AG04449 (cell line): ENCODE results near the gene TAF1C.

ENCODE experiments used
- CTCF ChIA-PET: fragments of 350-600 bp; formaldehyde crosslinking; extraction: SDS; loops from one replicate; lab custom pipeline; 2021; ENCODE audit warnings: antibody characterized with exemption; lab: Yijun Ruan, JAX
- POLR2A ChIA-PET: fragments of 400-600, 350-600 bp; formaldehyde crosslinking; extraction: SDS; loops from one replicate; lab custom pipeline; 2020; ENCODE audit warnings: antibody characterized with exemption, inconsistent platforms; lab: Yijun Ruan, JAX
- DNase-seq: peaks from one replicate; pipeline ENCODE4 v3.0.0-alpha.2; 2010; ENCODE audit warnings: low read depth, low spot score
- H3K4me3 ChIP-seq: 2 replicates; pipeline ENCODE4 v1.5.1; 2011; ENCODE audit warnings: low read depth, mild to moderate bottlenecking, control low read depth, low read length
- TF ChIP-seq, protein P1 (sequence below): IDR thresholded peaks from one replicate; pipeline ENCODE4 v1.5.1; 2011; ENCODE audit warnings: mild to moderate bottlenecking, moderate library complexity, low read length, control low read depth, inconsistent platforms; ENCODE audit not compliant: insufficient read depth; ENCODE audit errors: missing control alignments

Gene TAF1C

DNA sequence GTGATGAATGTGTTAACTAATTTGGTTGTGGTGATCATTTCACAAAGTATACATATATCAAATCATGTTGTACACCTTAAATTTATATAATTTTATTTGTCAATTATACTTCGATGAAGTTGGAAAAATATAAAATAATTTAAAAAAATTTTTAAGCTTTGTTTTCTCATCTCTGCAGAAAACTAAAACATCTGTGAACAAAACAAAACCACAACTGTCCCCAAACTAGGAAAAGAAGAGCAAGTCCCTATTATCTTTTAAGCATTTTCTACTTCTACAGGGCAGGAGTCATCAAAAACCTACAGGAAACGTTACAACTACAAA, 48.4 kb downstream of the TAF1C start:
- H3K4me3 ChIP-seq, result no peak overlapping the region
- POLR2A ChIA-PET, result interaction anchor here (0.6 kb wide), 1 partner anchor 27 kb away, joined by 3 read pairs; no protein-coding TSS in a partner anchor
- no peak for DNase-seq
- CTCF ChIA-PET, result interaction anchor here (1.0 to 2.5 kb wide), 6 partner anchors 22 to 182 kb away, joined by 3 to 13 read pairs (median 6); partner anchors contain the start of genes MBTPS1 and TAF1C
- TF ChIP-seq, protein P1, sequence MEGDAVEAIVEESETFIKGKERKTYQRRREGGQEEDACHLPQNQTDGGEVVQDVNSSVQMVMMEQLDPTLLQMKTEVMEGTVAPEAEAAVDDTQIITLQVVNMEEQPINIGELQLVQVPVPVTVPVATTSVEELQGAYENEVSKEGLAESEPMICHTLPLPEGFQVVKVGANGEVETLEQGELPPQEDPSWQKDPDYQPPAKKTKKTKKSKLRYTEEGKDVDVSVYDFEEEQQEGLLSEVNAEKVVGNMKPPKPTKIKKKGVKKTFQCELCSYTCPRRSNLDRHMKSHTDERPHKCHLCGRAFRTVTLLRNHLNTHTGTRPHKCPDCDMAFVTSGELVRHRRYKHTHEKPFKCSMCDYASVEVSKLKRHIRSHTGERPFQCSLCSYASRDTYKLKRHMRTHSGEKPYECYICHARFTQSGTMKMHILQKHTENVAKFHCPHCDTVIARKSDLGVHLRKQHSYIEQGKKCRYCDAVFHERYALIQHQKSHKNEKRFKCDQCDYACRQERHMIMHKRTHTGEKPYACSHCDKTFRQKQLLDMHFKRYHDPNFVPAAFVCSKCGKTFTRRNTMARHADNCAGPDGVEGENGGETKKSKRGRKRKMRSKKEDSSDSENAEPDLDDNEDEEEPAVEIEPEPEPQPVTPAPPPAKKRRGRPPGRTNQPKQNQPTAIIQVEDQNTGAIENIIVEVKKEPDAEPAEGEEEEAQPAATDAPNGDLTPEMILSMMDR, result no peak

DNA sequence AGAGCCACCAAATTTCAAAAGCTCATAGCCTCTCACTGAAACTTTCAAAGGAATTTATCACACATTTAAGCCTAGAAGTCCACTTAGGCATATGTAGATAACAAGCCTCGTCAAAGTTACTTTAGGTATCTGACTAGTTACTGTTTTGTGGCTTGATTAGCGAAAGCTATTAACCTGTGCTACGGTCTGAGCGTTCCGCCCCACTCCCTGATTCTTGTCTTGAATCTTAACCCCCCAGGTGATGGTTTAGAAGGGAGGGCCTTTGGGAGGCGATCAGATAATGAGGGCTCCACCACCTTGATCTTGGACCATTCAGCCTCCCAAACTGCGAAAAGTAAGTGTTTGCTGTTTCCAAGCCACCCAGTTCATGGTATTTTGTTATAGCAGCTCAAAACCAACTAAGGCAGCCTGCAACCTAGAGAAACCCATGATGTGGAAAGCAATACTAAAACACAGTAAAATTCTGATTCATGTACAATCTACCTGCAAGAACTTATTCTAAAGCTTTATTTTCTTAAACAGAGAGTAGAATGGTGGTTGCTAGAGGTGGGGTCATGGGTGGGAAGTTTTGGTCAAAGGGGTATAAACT, 49.0 kb downstream of the TAF1C start:
- ChIA-PET POLR2A (interaction anchor here (0.6 kb wide), 1 partner anchor 26 kb away, joined by 3 read pairs; no protein-coding TSS in a partner anchor), CTCF (interaction anchor here (1.3 to 2.5 kb wide), 5 partner anchors 22 to 72 kb away, joined by 4 to 13 read pairs (median 7); partner anchors contain the start of genes MBTPS1 and TAF1C)
- TF ChIP-seq, protein P1, result no peak
- no peak overlapping the region for H3K4me3 ChIP-seq
- no peak for DNase-seq

DNA sequence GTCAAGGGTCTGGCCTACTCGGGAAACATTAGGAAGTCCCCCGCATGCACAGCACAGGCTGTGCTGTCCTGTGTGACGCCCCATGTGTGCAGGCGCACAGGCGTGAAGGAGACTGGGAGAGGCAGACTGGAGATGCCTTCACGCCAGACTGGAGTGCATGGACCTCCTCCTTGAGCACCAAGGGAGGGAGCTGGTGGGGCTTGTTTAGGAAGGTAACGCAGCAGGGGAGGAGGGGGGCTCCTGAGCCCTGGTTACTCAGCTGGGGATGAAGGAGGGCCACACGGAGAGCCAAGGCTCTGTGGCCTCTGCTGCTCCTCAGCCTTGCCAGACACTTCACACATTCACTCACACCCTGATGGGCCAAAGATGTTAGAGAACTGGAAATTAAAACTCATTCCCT, 49.6 kb downstream of the TAF1C start:
- no peak overlapping the region for H3K4me3 ChIP-seq
- ChIA-PET POLR2A (no interaction called here), CTCF (interaction anchor here (1.0 to 2.5 kb wide), 6 partner anchors 8 to 72 kb away, joined by 4 to 13 read pairs (median 6); partner anchors contain the start of genes DNAAF1, HSDL1, MBTPS1 and TAF1C)
- TF ChIP-seq, protein P1, result no peak
- no peak for DNase-seq

DNA sequence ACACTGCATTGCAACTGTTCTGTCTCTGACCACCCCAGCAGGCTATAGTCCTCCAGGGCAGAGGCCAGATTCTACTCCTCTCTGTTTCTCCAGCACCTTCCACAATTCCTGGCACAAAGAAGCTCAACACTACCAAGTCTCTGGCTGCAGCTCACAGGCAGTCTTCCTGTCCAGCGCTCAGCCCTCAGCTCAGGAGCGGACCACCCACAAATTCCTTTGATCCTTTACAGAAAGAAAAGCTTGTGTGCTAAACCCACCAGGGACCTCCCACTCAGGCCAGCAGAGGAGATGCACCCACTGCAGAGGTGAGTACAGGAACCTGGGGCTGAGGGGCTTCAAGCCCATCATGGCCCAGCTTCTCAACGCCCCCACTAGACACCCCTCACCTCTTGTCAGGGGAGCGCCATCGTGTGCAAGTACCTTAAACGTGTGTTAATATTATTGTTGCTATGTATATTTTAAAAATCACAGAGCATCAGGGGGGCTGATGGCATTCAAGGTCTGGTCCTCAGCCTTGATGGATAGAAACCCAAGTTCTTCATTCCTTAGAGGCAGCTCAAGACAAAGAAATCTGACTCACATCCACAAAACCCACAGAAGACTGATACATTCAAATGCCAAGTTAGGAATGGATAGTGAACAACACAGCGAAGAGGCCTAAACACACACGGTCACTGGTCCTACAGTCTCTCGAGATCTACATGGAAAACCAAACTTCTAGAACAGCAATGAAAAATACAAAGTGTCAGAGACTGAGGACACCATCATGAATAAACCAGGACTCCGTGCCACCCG, 50.3 kb downstream of the TAF1C start:
- no peak overlapping the region for H3K4me3 ChIP-seq
- no peak for DNase-seq
- TF ChIP-seq, protein P1, result no peak
- CTCF ChIA-PET, result interaction anchor here (0.8 to 2.5 kb wide), 7 partner anchors 8 to 71 kb away, joined by 3 to 13 read pairs (median 5); partner anchors contain the start of genes DNAAF1, HSDL1, MBTPS1 and TAF1C
- POLR2A ChIA-PET, result interaction anchor here (0.6 to 1.1 kb wide), 3 partner anchors 9 to 108 kb away, joined by 3 to 4 read pairs (median 3); partner anchors contain the start of genes DNAAF1, HSDL1 and MBTPS1

DNA sequence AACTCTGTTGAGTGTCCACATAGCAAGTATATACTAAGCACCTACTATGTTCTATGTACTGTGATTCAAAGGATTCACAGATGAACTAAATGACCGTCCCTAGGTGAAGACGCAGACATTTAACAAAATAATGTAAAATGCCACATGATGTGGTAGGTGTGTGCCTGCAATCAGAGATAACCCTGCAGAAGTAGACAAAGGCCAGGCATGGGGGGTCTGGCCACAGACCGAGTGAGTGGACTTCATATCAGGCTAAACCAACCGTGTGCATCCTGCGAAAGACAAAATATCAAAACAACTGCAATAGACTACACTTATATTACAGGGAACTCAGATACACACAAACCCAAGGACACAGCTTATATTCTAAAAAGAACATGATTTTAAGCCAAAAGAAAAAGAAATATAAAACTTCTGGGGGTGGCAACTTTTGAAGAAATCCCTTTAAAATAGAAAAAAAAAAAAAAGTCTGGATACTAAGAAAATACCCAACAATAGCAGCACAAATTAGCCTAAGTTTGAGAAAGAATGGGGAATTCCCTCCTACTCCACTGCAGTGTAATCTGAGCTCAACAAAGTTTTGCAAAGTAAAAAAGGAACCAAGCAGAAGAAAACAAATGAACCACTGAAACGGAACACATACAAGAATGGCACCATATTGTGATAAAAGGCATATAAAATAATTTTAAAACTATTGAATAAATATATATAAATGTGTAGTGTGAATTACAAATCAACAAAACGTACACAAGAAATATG, 54.2 kb downstream of the TAF1C start:
- POLR2A ChIA-PET, result no interaction called here
- H3K4me3 ChIP-seq, result no peak overlapping the region
- CTCF ChIA-PET, result interaction anchor here (0.8 to 3.1 kb wide), 5 partner anchors 10 to 352 kb away, joined by 3 to 13 read pairs (median 3); partner anchors contain the start of gene TAF1C

More for the DNA sequence above, 54.2 kb downstream of the TAF1C start:
- DNase-seq, result no peak
- TF ChIP-seq, protein P1, result no peak
